Ascending aorta (tissue), 2 donors: ENCODE data around the gene MGAT5B. TPM values are rescaled to one million over a fixed set of nuclear protein-coding genes. Genes with fewer than 3 reads are reported as not detected.

ENCODE experiments used
- DNase-seq, 2 donors: peaks; one replicate each; pipeline ENCODE4 v3.0.0-alpha.2; 2019; ENCODE audit warnings: low spot score in 2 of 2
- H3K27ac ChIP-seq, 2 donors: fragments of 200-600 bp; sonication (generic); one replicate each; pipeline ENCODE4 v1.5.1; 2016 to 2017; ENCODE audit warnings: mild to moderate bottlenecking in 1 of 2
- H3K27me3 ChIP-seq: fragments of 200-600 bp; sonication (generic); one replicate; pipeline ENCODE4 v1.5.1; 2017
- H3K36me3 ChIP-seq, 2 donors: fragments of 200-600 bp; sonication (generic); one replicate each; pipeline ENCODE4 v1.5.1; 2016
- H3K4me1 ChIP-seq, 2 donors: fragments of 200-600 bp; sonication (generic); one replicate each; pipeline ENCODE4 v1.5.1; 2016 to 2017; ENCODE audit warnings: mild to moderate bottlenecking in 1 of 2
- H3K4me3 ChIP-seq, 2 donors: fragments of 200-600 bp; sonication (generic); one replicate each; pipeline ENCODE4 v1.5.1; 2016 to 2017; ENCODE audit warnings: mild to moderate bottlenecking in 1 of 2
- H3K9me3 ChIP-seq, 2 donors: fragments of 200-600 bp; sonication (generic); one replicate each; pipeline ENCODE4 v1.5.1; 2016
- intact Hi-C: fragments of 100-400 bp; cut with DNase I; formaldehyde crosslinking; loops from one replicate; pipeline ENCODE4 v1.15.1; 2023
- total RNA-seq: library from RNA; depleted of rRNA; stranded (reverse); fragments of >200 nt; gene quantifications from one replicate; pipeline ENCODE4 v1.1.0, GENCODE V29; 2016
- TF ChIP-seq, protein P1 (sequence below), 3 experiments: fragments of 200-600 bp in 2 of 3; fragments of 450-650 bp in 1 of 3; sonication (generic) in 2 of 3; IDR thresholded peaks; one replicate each; pipeline ENCODE4 v1.5.1; 2016 to 2019; ENCODE audit warnings: antibody characterized with exemption in 3 of 3, mild to moderate bottlenecking in 1 of 3, moderate library complexity in 1 of 3

Gene MGAT5B
- total RNA-seq, 1 donor from 2014 or later = not detected

DNA sequence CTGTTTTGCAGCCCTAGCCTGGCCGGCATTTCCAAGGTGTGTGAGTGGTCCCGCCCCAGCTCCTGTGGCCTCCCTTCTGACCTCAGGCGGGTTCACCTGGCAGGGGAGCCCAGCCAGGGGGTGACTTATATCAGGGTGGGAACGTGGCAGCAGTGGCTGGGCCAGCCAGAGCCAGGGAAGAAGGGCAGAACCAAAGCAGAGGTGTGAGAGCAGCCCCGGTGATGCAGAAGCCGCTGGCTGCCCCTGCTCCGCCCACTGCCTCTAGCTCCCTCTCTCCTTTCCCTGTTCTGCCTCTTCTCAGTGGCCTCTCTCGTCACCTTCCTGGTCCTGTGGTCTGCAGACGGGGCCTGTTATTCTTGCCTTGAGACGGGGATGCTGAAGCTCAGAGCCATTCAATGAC, 12.1 kb downstream of the MGAT5B start:
- TF ChIP-seq, protein P1, sequence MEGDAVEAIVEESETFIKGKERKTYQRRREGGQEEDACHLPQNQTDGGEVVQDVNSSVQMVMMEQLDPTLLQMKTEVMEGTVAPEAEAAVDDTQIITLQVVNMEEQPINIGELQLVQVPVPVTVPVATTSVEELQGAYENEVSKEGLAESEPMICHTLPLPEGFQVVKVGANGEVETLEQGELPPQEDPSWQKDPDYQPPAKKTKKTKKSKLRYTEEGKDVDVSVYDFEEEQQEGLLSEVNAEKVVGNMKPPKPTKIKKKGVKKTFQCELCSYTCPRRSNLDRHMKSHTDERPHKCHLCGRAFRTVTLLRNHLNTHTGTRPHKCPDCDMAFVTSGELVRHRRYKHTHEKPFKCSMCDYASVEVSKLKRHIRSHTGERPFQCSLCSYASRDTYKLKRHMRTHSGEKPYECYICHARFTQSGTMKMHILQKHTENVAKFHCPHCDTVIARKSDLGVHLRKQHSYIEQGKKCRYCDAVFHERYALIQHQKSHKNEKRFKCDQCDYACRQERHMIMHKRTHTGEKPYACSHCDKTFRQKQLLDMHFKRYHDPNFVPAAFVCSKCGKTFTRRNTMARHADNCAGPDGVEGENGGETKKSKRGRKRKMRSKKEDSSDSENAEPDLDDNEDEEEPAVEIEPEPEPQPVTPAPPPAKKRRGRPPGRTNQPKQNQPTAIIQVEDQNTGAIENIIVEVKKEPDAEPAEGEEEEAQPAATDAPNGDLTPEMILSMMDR (IDR thresholded peaks at IDR 0.05) = no peak
- Histone ChIP-seq H3K27ac (no peak overlapping the region), H3K36me3 (no peaks in the 10 kb centered on the region), H3K4me1 (no peaks in the 10 kb centered on the region), H3K9me3 (no peaks in the 10 kb centered on the region), H3K4me3 (no peak overlapping the region), H3K27me3 (no peaks in the 10 kb centered on the region)
- intact Hi-C loops = no loop called here
- no peak for DNase-seq

DNA sequence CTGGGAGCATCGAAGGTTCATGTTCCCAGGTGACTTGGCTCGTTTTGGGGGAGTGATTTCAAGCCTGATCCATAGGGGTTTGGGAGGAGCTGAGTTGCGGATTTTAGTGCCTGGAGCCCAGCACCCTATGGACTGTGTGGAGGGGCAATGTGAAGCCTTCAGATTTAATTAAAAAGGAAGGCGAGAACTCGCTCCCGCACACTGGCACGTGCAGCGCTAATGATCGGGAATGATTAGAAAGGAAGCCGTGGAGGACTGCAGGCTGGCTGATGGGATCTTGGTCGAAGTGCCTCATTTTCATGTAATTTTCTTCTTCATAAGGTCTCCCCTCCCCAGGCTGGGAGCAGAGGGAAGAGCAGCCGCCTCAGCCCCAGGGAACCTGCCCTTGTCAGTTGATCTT, 12.8 kb downstream of the MGAT5B start:
- H3K27ac ChIP-seq = no peak overlapping the region
- no peak for DNase-seq
- H3K4me1 ChIP-seq = no peaks in the 10 kb centered on the region
- no peak overlapping the region for H3K4me3 ChIP-seq
- H3K9me3 ChIP-seq = no peaks in the 10 kb centered on the region
- H3K27me3 ChIP-seq = no peaks in the 10 kb centered on the region
- TF ChIP-seq, protein P1 (IDR thresholded peaks at IDR 0.05) = no peak
- intact Hi-C loops = no loop called here
- H3K36me3 ChIP-seq = no peaks in the 10 kb centered on the region

DNA sequence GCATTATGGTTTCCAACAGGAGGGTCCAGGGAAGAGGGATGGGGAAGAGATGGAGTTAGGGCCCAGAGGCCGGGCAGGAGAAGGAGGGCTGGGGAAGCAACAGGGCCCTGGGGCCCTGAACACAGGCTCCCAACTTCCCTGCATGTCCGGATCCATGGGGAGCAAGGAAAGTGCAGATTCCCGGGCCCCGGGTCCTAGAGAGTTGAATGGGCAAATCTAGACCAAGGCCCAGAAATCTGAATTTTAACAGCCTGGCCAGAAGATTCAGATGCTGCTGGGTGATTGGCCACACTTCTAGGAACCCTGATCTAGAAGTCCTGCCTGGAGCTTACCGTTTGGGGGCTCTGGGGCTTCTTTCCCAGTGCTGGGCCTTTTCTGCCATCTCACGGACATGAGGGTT, 13.2 kb downstream of the MGAT5B start:
- no peak overlapping the region for H3K4me3 ChIP-seq
- H3K27me3 ChIP-seq = no peaks in the 10 kb centered on the region
- no peaks in the 10 kb centered on the region for H3K36me3 ChIP-seq
- H3K9me3 ChIP-seq = no peaks in the 10 kb centered on the region
- intact Hi-C loops = no loop called here
- no peak for DNase-seq
- H3K4me1 ChIP-seq = no peaks in the 10 kb centered on the region
- no peak overlapping the region for H3K27ac ChIP-seq
- TF ChIP-seq, protein P1 (IDR thresholded peaks at IDR 0.05) = no peak

DNA sequence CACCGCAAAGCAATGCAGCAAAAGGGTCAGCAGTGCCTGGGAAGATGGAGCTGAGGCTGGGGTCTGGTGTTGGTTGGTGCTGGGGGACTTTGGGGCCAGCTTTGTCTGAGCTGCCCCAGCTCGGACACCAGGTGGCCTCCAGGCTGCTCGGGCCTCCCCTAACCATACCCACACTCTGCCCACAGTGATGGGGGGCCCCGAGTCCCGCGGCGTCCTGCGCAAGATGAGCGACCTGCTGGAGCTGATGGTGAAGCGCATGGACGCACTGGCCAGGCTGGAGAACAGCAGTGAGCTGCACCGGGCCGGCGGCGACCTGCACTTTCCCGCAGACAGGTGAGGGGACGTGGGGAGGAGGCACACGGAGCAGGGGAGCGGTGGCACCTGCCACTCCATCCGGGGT, 13.8 kb downstream of the MGAT5B start:
- Histone ChIP-seq H3K9me3 (no peaks in the 10 kb centered on the region), H3K4me1 (no peaks in the 10 kb centered on the region), H3K27ac (no peak overlapping the region), H3K36me3 (no peaks in the 10 kb centered on the region), H3K4me3 (no peak overlapping the region), H3K27me3 (no peaks in the 10 kb centered on the region)
- TF ChIP-seq, protein P1 (IDR thresholded peaks at IDR 0.05) = no peak
- no peak for DNase-seq
- intact Hi-C loops = no loop called here

DNA sequence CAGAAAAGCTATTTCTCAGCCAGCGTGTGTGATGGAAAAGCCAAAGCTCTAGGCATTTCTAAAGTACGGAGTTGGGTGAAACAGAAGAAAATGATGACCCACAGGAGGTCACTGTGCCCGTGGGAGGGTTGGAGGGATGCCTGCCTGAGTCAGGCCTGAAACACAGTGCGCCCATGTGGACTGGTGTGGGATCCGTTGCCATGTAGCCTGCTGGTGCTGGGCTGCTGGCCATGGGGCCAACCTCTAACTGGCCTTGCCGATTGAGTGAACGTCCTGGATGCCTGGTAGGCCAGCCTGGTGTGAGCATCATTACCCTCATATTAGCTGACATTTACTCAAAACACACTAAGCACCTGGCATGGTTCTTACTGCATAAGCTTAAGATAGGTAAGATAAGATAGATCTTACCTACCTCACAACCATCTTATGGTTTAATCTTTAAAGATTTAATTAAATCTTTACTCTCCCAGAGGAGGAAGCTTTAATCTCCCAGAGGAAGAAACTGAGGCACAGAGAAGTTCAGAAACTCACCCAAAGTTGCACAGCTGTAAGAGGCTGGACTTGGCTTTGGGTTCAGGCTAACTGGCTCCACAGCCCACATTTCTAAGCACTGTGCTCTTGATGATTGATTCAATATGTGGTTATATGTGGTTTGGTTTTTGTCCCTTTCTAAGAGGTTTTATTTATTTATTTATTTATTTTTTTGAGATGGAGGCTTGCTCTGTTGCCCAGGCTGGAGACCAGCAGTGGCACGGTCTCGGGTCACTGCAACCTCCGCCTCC, 15.7 kb downstream of the MGAT5B start:
- no peaks in the 10 kb centered on the region for H3K9me3 ChIP-seq
- H3K27ac ChIP-seq = no peak overlapping the region
- H3K4me1 ChIP-seq = no peaks in the 10 kb centered on the region
- no peaks in the 10 kb centered on the region for H3K27me3 ChIP-seq
- H3K4me3 ChIP-seq = no peak overlapping the region
- intact Hi-C loops = no loop called here
- DNase-seq = no peak
- H3K36me3 ChIP-seq = no peaks in the 10 kb centered on the region
- TF ChIP-seq, protein P1 (IDR thresholded peaks at IDR 0.05) = no peak
